NCI-H345 (cell line): Measurements from ENCODE around the gene PACRG.
"Not testable (repeated sequence)": the region's sequence is repeated elsewhere in the genome, so short reads cannot be mapped to it uniquely, and the experiment has no call there.

ENCODE experiments used
- DNase-seq: peaks from one replicate; lab custom pipeline; 2025; lab: John Stamatoyannopoulos, UW

The PACRG gene

DNA sequence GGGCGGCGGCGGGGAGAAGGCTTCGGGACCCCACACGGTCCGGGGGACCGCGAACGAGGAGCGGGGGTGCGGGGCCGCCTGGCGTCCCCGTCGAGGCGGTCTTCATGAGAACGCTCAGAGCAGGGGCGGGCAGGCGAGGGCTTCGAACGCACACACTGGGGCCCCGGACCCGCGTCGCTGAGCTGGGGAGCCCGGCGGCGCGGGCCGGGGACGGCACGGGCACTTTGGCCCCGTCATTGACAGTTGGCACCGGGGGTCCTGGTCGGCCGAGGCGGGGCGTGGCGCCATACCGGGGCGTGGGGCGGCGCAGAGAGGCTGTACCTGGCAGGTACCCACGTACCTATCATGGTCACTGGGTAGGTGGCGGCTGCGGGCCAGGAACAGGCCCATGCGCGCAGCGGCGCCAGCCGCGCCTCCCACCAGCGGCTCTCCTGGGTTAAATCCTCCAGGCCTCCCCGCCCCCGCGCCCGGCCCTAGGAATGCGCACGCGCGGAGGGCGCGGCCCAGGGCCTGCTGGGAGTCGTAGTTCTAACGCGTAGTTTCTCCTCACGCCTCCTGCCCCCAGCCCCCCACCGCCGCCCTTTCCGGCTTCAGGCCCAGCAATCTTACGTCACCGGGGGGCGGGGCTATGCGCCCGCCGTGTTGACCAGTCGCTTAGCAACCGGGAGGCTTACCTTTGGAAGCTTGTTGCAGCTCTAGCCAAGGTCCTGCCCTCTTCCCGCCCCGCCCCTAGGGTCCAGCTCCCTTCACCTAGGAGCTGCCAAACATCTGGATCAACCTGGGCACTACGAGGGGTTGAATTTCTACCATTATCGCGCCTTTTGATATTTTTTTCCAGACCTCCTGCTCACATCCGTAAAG lies at the start of gene PACRG, which contains the start of gene PRKN:
PACRG (plus strand) TSS at position 653 of the 861 bp plus-strand sequence.
PRKN (minus strand) TSS at position 445 of the 861 bp plus-strand sequence.
- peak; percentile 91 for DNase-seq

GRCh38 chr6:162678896-162679295 lies 48.9 kb upstream of the PACRG start:
- not testable (repeated sequence) for DNase-seq

DNA sequence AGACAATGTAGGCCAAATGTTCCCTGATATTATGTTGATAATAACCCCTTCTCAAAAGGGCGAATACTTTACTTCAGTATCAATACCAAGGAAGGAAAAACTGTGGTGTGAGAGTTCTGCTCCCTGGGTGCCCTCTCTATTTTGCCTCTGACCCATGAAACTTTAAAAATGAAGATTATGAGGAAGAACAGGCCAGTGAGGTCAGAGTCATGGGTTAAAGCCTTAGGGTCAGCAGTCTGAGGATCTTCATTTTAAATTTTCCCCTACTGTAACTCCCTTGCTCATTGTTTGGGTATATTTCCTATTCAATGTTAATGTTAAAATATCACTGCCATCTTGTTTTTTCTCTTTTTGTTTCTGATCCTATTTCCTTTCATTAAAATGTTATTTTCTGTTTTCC lies 48.1 kb upstream of the PACRG start:
- DNase-seq, result no peak

DNA sequence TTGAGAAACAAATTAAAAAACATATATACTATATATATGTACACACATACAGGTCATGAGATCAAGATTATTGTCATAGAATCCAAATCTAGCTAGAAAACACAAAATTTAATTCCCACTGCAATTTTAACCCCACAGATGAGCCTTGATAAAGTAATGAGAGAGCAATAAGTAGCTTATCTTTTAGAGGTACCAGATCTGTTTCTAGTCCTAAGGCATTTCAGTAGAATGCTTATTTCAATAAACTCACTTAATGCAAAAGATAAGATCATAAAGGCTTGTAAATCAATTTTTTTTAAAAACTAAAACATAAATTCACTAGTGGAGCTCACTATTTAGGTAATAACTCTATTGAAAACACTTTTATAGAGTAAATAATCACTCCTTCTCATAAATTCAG lies 47.4 kb upstream of the PACRG start:
- no peak for DNase-seq

DNA sequence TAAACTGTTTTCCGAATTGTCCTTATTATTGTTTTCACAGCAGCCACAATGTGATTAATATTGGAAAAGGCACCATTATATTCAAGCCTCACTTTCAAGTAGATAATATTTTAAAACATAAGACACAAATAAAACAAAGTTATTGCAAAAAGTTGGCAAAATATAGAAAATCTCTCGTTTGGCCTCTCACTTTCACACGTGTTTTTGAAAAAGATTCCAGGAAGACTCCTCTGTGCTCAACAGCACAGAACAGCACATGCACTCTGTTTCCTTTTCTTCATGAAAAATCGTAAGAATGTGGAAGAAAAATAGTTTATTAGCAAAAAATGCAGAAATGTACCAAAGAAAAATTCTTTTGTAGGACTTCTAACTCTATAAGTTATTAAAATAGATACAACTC lies 46.9 kb upstream of the PACRG start:
- no peak for DNase-seq

DNA sequence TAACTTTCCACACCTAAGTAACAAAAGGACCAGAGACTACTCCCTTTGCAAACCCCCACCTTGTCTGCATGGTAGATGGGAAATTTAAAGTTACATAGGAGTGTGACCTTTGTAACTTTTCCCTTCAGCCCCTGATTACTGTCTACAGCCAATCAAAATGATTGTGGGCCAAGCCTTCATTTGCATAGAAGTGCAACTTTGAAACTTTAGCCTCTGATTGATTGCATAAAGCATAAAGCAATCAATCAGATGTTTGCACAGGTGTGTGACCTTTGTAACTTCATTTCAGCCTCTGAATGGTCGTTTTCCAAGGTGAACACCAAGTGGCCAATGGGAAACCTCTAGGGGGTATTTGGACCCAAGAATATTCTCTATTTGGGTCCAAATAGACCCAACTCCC lies 46.3 kb upstream of the PACRG start:
- DNase-seq, result no peak

- no peak for DNase-seq
Measured at GRCh38 chr6:162683135-162683534, 44.6 kb upstream of the PACRG start.

- DNase-seq, result no peak
Measured at GRCh38 chr6:162684052-162684451, 43.7 kb upstream of the PACRG start.

DNA sequence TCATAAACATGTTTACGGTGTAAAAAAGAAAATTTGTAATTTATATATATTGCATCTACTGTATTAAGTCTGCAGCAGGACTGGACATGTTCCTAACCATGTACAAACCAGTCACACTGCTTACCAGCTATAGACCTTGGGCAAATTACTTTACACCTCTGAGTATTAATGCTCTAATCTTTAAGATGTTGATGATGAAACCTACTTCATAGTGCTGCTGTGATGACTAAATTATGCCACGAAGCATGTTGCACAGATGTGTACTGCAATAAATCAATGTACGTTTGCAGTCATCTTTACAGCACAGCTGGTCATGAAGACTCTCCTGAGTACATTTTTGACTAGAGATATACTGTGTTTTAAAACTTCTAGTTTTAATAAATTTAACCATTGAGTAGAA lies 42.8 kb upstream of the PACRG start:
- DNase-seq, result no peak

GRCh38 chr6:162685586-162685985 lies 42.2 kb upstream of the PACRG start:
- DNase-seq, result no peak

GRCh38 chr6:162688751-162689345 lies 38.9 kb upstream of the PACRG start:
- DNase-seq, result no peak

DNA sequence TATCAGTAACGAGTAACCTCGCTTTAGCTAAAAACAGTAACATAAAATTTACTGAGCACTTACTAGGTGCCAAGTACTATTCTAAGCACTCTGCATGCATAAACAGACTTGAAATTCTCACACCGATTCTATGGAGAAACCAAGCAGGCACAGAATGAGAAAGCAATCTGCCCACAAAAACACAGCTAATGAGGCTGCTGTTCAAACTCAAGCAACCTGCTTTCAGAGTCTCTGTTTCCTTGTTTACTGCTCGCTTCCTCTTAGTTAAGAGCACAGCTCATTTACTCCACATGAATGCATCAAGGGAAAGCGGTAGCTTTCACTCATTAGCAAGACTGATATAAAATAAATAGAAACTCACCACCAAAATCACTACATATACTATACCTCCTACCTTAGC lies 37.6 kb upstream of the PACRG start:
- DNase-seq, result no peak

GRCh38 chr6:162697872-162698403 lies 29.8 kb upstream of the PACRG start:
- DNase-seq, result no peak

DNA sequence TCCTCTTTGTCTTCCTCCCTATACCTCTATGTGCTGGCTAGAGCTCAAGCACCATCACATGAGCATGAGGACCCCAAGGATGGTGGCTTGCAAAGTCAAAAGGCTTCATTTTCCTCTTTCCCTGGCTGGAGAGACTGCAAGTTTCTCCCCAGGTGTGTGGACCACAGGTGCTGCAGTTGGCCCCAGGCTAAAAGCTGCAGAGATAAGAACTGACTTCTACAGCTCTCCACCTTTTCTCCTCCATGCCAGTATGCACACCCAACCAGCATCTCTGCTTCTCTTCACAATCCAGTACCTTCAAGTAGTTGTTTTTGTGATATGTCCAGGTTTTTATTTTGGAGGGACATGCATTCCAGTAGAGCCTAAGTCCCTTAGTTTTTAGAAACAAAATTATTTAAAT lies 29.3 kb upstream of the PACRG start:
- DNase-seq, result no peak

DNA sequence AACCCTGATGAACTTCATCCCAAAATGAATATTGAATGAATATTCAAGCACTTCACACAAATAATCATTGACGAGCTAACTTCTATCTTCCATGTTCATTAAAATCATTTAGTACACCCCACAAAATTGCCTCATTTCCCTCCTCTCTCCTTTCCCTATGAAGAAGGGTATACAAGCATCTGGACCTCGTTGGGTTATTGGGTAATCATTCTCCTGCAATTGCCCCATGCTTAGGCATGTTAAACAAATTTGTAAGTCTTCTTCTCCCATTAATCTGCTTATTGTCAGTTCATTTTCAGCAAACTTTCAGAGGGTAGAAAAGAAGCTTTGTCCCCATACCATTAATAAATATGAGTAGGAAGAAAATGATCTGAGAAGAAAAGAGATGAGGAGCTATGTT lies 27.8 kb upstream of the PACRG start:
- DNase-seq, result no peak

DNA sequence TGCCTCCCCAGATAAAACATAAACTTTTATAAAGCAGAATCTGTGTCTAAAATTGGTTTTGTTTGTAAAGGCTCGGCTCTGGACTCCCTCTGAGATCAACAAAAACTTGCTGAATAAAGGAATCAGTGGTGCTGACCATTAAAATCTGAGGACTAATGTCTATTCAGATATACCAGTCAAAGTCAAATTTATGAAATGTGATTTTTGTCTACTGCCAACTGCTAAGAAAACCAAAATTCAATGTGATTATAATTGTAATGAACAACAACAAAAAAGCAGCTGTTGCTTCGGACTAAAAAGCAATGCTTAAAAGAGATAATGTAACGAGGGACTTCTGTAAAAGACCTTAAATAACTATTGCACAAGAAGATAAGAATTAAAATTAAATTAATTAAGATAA lies 26.8 kb upstream of the PACRG start:
- DNase-seq, result no peak

DNA sequence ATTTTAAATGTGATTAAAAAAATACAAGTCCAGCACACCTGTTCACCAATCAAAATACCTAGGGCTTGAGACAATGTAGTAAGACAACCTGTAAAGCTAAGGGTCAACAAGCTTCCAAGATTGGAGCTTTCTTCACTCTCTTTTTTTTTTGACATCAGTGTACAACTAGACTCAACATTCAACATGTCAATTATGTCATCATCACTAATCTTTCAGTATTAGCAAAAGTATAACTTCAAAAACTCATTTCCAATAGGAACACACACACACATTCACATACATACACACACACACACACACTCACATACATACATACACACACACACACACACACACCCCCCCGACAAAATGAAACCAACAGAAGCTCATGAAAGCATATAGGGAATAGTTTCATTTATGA lies 26.2 kb upstream of the PACRG start:
- DNase-seq, result no peak

DNA sequence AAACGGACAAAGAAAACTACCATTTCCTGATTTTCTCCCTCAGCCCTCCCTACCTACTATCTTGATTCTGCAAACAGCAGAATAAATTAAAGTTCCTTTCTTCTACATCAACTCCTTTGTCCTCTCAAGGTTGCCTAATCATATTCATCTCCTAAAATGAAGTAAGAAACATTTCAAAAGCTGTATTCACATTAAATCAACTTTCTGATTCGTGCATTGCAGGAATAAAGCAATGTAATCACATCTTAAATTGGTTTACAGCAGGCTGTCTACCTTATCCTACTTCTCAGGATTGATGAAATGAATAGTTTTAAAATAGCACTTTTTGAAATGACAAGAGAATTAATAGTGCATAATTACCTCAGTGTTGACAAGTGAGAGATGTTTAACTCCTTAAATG lies 25.3 kb upstream of the PACRG start:
- no peak for DNase-seq

- no peak for DNase-seq
Measured at GRCh38 chr6:162704001-162704400, 23.8 kb upstream of the PACRG start.

DNA sequence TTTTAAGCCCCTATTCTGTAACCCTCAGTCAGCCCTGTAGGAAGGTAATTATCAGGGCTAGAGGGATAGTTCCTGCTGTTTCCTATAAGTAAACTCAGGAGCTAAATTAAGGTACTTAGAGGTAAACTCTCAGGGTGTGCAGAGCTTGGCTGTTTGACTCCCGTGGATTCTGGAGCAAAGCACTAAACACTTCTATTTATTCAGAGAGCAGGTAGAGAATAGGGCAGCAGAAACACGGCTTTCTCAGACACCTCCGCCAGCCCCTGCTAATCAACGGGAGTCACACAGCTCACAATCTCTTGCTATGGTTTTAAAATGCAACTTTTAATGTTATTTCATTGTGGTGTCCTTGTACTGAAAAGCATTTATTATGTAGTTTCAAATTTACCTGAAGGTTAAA lies 22.0 kb upstream of the PACRG start:
- no peak for DNase-seq

DNA sequence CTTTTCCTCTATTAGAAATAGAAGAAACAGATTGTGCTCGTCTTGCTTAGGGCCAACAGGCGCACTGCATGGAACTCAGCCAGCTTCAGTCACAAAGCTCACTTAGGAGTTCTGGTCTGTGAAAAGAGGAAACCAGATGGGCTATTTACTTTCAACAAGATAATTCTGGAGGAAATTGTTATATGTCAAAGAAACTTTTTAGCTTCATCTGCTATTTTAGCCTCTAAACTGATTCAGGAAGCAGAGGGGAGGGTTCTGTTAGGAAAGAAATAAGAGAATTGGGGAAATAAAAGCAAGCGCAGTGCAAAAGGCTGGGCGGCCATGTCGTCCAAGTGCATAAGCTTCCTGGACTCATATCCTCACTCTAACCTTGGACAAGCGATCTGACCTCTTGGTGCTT lies 21.5 kb upstream of the PACRG start:
- no peak for DNase-seq

DNA sequence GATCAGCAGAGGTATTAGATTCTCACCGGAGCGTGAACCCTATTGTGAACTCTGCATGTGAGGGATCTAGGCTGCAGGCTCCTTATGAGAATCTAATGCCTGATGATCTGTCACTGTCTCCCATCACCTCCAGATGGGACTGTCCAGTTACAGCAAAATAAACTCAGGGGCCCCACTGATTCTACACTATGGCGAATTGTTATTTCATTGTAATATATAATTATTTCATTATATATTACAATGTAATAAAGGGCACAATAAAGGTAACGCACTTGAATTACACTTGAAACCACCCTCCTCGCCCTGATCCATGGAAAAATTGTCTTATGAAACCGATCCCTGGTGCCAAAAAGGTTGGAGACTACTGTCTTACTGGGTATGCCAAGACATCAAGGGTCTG lies 18.8 kb upstream of the PACRG start:
- no peak for DNase-seq

DNA sequence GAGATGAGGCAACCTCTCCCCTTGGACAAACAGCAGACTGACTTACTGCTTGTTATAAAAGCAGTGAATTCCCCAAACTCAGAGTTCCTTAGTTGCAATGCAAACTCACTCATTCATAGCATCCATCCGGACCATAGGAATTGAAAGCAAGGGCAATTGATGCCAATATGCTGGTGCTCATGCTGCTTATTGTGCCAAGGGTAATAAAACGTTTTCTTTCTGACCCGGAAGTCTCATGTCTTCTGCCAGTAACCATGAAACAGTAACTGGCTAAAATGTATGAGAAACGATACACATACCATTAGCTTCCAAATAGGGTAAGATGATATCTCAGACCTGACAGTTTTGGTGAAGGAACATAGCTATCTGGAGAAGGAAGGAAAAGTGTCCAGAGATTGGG lies 18.3 kb upstream of the PACRG start:
- no peak for DNase-seq
